Dendritic cell treated with granulocyte-macrophage colony-stimulating factor and Interleukin-4, amounts not matched to agents 40 ng/mL and 50 ng/mL, for 4 days (primary cell): ENCODE data around the gene IQGAP2.
"Not testable (repeated sequence)": the region's sequence is repeated elsewhere in the genome, so short reads cannot be mapped to it uniquely, and the experiment has no call there.

Source experiments
- H3K27ac Mint-ChIP-seq: one replicate; pipeline ENCODE4 v1.8.0; 2022; ENCODE audit warnings: mild to moderate bottlenecking, mixed read lengths
- H3K27me3 Mint-ChIP-seq: one replicate; pipeline ENCODE4 v1.8.0; 2022; ENCODE audit warnings: mild to moderate bottlenecking, mixed read lengths
- H3K36me3 Mint-ChIP-seq: one replicate; pipeline ENCODE4 v1.8.0; 2022; ENCODE audit warnings: low read depth, mixed read lengths
- H3K4me1 Mint-ChIP-seq: one replicate; pipeline ENCODE4 v1.8.0; 2022; ENCODE audit warnings: low read depth, mixed read lengths
- H3K4me3 Mint-ChIP-seq: one replicate; pipeline ENCODE4 v1.8.0; 2022; ENCODE audit warnings: mild to moderate bottlenecking, moderate library complexity, mixed read lengths
- H3K9me3 Mint-ChIP-seq: one replicate; pipeline ENCODE4 v1.8.0; 2022; ENCODE audit warnings: mixed read lengths
- intact Hi-C: fragments of 100-400 bp; cut with micrococcal nuclease; formaldehyde crosslinking; loops from one replicate; pipeline ENCODE4 v1.15.0; 2022

The IQGAP2 gene

DNA sequence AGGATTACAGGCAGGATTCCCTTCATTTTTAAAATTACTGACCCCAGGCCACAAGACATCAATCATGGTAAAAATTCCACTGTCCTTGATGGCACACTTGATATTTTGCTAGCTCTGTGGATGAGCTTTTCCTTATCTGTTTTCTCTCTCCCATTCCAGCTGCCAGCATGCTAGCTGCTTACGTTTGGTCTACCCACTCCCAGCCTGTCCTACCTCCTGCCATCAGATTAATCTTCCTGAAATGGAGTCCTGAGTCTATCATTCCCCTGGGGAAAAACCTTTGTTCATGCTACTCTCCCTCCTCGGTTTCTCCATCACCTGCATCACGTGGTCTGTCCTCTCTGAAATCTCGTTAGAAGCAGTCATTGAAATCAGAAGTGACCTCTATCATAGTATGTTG lies 111.2 kb downstream of the IQGAP2 start:
- Mint-ChIP-seq H3K36me3 (peaks cover 6% of the 10 kb centered on the region), H3K27ac (no peak overlapping the region), H3K27me3 (no peaks in the 10 kb centered on the region), H3K4me3 (no peak overlapping the region), H3K9me3 (no peaks in the 10 kb centered on the region), H3K4me1 (peaks cover 4% of the 10 kb centered on the region)
- intact Hi-C loops, result no loop called here

DNA sequence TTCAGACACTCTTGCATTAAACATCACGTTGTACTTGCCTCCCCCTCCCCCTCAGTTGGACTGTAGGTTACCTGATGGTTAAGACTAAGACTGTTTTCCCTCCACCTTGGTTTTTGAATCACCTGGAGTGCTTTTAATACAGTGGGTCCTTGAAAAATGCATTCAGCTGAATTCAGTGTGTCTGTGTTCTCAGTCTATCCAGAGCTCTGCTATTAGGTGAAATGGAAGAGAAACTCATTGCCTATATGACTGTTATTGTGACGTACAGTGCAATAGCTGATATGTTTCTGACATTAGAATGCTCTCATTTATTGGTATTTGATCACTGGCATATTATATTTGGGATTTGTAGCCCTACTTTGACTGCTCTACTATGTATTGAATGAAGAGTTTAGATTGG lies 111.6 kb downstream of the IQGAP2 start:
- Mint-ChIP-seq H3K27me3 (no peaks in the 10 kb centered on the region), H3K9me3 (no peaks in the 10 kb centered on the region), H3K36me3 (peaks cover 6% of the 10 kb centered on the region), H3K27ac (no peak overlapping the region), H3K4me3 (no peak overlapping the region), H3K4me1 (peaks cover 4% of the 10 kb centered on the region)
- intact Hi-C loops, result no loop called here

DNA sequence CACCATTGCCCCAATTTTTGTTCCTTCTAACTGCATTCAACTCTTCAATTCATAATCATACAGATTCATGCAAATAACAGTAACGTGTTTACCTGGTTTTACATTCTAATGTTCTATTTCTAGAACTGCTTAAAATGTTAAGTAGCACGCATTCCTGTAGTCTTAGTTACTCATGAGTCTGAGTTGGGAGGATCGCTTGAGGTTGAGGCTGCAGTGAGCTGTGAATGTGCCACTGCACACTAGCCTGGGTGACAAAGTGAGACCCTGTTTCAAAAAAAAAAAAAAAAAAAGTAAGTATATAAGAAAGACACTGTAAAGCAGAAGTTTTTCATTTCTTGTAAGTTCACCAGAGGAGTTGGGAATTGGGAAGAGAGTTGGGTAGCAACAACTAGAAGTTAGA lies 114.2 kb downstream of the IQGAP2 start:
- H3K27ac Mint-ChIP-seq, result no peak overlapping the region

DNA sequence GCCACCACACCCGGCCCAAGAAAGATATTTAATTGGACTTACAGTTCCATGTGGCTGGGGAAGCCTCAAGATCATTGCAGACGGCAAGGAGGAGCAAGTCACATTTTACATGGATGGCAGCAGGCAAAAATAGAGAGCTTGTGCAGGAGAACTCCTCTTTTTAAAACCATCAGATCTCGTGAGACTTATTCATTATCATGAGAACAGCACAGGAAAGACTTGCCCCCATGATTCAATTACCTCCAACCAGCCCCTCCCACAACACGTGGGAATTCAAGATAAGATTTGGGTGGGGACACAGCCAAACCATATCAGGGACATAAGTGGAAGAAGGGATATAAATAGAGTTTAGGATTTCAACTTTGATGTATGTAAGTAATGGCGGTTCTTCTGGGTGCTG lies 115.2 kb downstream of the IQGAP2 start:
- H3K4me1 Mint-ChIP-seq, result peaks cover 15% of the 10 kb centered on the region
- intact Hi-C loops, H3K27ac Mint-ChIP-seq: not testable (repeated sequence)

More for the DNA sequence above, 114.2 kb downstream of the IQGAP2 start:
- peaks cover 15% of the 10 kb centered on the region for H3K4me1 Mint-ChIP-seq
- intact Hi-C loops, result no loop called here
- no peaks in the 10 kb centered on the region for H3K27me3 Mint-ChIP-seq
- H3K9me3 Mint-ChIP-seq, result no peaks in the 10 kb centered on the region
- no peak overlapping the region for H3K4me3 Mint-ChIP-seq
- no peaks in the 10 kb centered on the region for H3K36me3 Mint-ChIP-seq

DNA sequence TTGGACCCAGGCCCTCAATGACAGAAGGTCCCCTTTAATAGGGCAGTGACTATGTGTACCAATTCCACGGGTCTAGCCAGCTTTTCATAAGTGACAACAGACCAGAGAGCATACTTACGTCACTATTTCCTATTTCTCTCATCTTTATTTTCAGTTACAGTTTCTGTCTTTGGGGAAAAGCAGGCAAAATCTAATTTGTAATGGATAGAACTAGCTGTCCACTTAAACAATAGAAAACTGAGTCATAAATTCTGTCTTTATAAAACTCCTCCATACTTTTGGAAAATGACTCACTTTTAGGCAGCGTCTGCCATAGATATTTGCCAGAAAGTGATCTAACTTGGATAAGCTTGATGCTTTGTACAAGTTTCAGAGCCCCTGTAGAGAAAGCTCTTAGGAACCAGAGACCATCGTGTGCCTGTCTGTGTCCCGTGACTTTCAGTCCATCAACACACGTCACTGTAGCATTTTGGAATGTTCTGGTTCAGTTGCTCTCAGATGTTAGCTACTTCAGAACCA lies 118.2 kb downstream of the IQGAP2 start:
- intact Hi-C loops, result no loop called here
- no peaks in the 10 kb centered on the region for H3K27me3 Mint-ChIP-seq
- H3K4me3 Mint-ChIP-seq, result no peak overlapping the region
- peaks cover 10% of the 10 kb centered on the region for H3K4me1 Mint-ChIP-seq
- peak overlapping the region; percentile 74 for H3K27ac Mint-ChIP-seq
- no peaks in the 10 kb centered on the region for H3K36me3 Mint-ChIP-seq
- H3K9me3 Mint-ChIP-seq, result no peaks in the 10 kb centered on the region

More for the DNA sequence above, 115.2 kb downstream of the IQGAP2 start:
- H3K9me3 Mint-ChIP-seq, H3K27me3 Mint-ChIP-seq, H3K4me3 Mint-ChIP-seq, H3K36me3 Mint-ChIP-seq: not testable (repeated sequence)

DNA sequence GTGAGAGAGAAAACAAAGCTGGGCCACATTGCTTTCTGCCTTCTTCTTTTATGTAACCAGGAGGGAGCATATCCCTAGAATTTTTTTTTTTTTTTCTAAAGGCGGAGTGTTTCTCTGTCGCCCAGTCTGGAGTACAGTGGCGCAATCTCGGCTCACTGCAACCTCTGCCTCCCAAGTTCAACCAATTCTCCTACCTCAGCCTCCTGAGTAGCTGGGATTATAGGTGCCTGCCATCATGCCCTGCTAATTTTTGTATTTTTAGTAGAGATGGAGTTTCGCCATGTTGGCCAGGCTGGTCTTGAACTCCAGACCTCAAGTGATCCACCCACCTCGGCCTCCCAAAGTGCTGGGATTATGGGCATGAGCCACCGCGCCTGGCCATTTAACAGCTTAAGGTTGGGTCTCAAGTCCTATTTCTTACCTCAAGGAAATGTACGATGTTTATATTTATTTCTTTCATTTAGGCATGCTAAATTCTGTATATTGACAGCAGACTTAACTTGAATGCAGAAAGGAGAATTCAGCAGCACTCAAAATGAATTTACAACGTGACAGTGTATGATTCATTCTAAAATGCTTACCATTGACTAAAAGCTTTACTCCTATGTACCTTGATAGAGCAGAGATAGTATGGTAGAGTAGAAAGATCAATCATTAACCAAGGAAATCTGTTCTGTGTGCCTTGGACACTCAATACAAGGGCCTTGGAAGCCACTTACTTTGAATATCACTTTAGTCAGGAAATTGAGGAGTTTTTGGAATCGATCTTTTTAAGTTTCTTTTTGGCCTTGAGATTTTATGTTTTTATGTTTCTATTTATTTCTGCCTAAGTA lies 119.2 kb downstream of the IQGAP2 start:
- Mint-ChIP-seq H3K9me3 (no peaks in the 10 kb centered on the region), H3K36me3 (no peaks in the 10 kb centered on the region), H3K4me3 (no peak overlapping the region), H3K27me3 (no peaks in the 10 kb centered on the region), H3K27ac (no peak overlapping the region), H3K4me1 (peaks cover 17% of the 10 kb centered on the region)
- intact Hi-C loops, result no loop called here

DNA sequence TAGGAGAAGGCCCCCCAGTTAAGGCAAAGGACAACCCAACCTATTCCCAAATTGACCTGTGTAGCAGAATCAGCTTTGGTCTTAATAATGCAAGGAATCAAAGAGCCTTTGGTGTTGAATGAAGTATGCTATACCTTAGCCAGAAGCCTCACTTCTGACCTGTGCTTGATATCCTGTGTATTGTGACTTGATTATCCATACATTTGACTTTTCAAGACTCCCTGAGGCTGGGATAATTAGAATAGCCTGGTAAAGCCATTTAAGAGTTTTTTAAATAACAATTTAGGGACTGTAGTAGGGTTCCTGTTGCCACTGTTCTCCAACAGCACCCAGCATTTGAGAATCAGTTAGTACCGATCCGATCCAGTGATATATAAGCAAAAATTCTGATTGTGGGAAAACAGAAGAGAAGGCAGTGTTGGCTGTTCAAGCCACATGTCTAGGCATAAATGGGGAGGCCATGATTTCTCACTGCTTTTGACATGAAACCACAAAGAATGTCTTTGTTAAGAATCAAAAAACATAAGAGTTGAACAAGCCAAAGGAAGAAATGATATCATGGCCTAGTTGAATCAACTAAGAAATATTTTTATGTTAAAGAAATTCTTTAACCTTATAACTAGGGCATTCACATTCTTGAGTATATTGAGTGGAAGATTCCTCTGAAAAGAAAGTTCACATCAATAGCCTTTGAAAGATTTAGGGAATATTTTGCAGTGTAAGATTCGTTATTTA lies 121.2 kb downstream of the IQGAP2 start:
- H3K4me3 Mint-ChIP-seq, result no peak overlapping the region

DNA sequence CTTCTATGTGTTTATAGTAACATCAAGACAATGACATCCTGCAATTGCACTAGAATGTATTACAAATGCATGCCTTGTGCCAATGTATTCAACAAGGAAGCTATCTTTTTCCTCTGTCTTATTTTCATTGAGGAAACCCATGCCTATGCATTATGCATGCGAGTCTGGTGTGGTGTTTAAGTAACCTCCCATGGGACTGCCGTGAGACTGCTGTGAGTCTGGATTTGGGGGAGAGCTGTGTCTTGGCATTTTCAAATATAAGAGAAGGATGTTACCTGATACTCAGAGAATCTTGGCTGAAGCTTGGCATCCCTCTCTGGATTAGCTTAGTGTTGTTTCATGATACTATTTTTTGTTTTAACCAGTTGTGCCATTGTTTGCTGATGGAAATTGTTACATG lies 121.8 kb downstream of the IQGAP2 start:
- intact Hi-C loops, result no loop called here
- H3K27ac Mint-ChIP-seq, result no peak overlapping the region
- no peaks in the 10 kb centered on the region for H3K9me3 Mint-ChIP-seq
- H3K4me1 Mint-ChIP-seq, result peaks cover 31% of the 10 kb centered on the region
- no peaks in the 10 kb centered on the region for H3K36me3 Mint-ChIP-seq
- H3K27me3 Mint-ChIP-seq, result no peaks in the 10 kb centered on the region
- H3K4me3 Mint-ChIP-seq, result no peak overlapping the region

More for the DNA sequence above, 121.2 kb downstream of the IQGAP2 start:
- intact Hi-C loops, result no loop called here
- Mint-ChIP-seq H3K4me1 (peaks cover 31% of the 10 kb centered on the region), H3K36me3 (no peaks in the 10 kb centered on the region), H3K9me3 (no peaks in the 10 kb centered on the region), H3K27me3 (no peaks in the 10 kb centered on the region), H3K27ac (no peak overlapping the region)

DNA sequence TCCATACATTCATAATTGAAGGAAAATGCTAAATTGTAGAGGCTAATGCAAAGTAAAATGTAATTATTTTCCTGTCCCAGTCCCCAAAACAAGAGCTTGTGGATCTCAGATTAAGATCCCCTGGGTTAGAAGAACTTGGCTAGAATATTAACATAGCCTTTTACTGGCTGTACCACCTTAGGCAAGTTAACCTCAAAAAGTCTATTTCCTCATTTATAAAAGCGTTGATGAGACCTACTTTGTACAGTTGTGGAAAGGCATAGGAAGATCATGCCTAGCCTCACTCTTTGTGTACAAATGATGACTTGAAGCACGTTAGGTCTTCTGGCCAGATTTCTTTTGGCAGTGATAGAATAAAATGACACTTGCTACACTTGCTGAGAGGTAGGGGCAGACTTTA lies 122.9 kb downstream of the IQGAP2 start:
- H3K4me1 Mint-ChIP-seq, result peaks cover 28% of the 10 kb centered on the region
- no peaks in the 10 kb centered on the region for H3K9me3 Mint-ChIP-seq
- no peak overlapping the region for H3K4me3 Mint-ChIP-seq
- H3K27me3 Mint-ChIP-seq, result no peaks in the 10 kb centered on the region
- no peaks in the 10 kb centered on the region for H3K36me3 Mint-ChIP-seq
- intact Hi-C loops, result no loop called here
- H3K27ac Mint-ChIP-seq, result no peak overlapping the region

DNA sequence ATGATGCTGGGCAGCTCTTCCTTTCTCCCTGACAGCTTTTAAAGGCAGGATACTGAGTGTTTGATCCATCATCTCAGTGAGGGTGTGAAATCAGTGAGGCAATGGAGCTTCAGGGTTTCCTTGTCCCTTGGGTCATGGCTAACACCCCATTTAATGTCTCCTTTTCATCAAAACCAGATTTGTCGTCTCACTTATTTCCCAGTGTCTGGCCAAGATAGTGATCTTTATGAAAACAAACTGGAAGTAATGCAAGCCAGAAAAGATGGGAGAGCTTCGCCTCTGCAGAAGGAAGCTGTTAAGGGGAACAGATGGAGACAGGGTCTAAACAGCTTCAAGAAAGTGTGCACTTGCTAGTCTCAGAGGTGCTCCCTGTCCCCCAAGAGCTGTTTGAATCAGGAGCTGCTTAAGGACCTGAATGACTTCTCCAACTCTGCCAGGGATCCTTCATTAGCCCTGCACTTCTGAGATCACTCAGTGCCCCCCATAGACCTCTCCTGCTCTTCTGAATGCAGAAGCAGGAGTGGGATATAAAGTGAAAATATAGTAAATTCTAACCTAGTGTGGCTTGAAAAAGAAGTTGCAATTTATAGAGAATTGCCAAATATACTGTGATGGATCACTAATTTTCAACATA lies 124.0 kb downstream of the IQGAP2 start:
- peak overlapping the region; percentile 20 for H3K27ac Mint-ChIP-seq
- H3K36me3 Mint-ChIP-seq, result no peaks in the 10 kb centered on the region
- peaks cover 21% of the 10 kb centered on the region for H3K4me1 Mint-ChIP-seq
- intact Hi-C loops, result no loop called here
- H3K9me3 Mint-ChIP-seq, result no peaks in the 10 kb centered on the region
- H3K4me3 Mint-ChIP-seq, result no peak overlapping the region
- no peaks in the 10 kb centered on the region for H3K27me3 Mint-ChIP-seq

DNA sequence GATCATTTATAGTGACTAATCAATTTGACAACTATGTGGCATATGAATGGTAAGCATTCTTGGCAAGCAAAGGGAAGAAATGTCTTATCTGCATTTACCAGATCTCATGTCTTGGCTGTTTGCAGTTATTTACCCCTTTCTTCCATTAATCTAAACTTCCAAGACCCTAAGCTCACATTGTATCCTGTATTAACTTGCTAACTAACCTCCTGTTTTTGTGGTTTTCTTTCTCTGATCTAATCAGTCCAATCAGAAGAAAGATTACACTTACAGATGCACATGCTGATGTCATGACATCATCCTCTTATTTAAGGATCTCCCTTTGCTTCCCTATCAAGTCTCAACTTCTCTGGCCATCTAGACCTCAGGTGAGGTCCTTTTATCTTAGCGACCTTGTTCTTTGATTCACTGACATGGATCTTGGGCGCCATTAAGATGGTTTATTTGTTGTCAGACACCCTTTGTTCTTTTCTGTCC lies 124.6 kb downstream of the IQGAP2 start:
- H3K27ac Mint-ChIP-seq, result no peak overlapping the region
- H3K27me3 Mint-ChIP-seq, result no peaks in the 10 kb centered on the region
- H3K4me3 Mint-ChIP-seq, result no peak overlapping the region
- intact Hi-C loops, result no loop called here
- peaks cover 2% of the 10 kb centered on the region for H3K36me3 Mint-ChIP-seq
- peaks cover 21% of the 10 kb centered on the region for H3K4me1 Mint-ChIP-seq
- H3K9me3 Mint-ChIP-seq, result no peaks in the 10 kb centered on the region

DNA sequence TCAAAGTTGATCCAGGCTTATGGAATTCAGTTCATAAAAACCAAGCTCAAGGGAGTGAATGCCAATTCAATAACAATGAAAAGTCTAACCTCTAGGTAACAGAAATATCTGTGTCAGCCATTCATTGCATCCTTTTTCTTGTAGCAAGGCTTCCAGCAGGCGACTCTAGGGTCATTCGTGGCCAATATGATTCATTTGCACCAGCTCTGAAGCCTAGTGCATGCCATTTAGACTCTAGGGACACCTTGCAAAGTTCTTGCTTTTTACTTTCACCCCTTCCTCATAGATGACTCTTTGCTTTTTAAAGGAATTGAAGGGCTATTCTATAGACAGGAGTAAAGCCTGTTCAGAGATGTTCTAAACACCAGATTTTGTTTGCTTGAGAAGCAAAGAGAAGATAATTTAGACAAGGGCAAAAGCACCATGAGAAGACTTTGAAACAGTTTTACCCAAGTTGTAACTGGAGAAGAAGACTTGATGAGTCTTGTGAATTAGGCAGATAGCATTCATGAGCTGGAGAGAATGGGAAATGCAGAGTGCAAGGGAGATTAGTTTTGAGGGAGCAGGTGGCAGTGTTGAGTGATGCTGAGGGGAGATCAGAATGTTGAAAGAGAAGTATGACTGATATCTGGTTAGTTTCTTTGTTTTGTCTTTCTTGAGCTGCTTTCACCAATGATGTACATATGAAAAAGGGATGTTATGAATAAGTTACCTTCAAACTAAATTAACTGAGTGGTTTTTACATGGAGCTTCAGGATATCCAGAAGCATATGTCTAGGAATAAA lies 125.7 kb downstream of the IQGAP2 start:
- Mint-ChIP-seq H3K4me3 (no peak overlapping the region), H3K27ac (no peak overlapping the region), H3K9me3 (no peaks in the 10 kb centered on the region), H3K27me3 (no peaks in the 10 kb centered on the region), H3K4me1 (peaks cover 21% of the 10 kb centered on the region), H3K36me3 (peaks cover 5% of the 10 kb centered on the region)
- intact Hi-C loops, result no loop called here

DNA sequence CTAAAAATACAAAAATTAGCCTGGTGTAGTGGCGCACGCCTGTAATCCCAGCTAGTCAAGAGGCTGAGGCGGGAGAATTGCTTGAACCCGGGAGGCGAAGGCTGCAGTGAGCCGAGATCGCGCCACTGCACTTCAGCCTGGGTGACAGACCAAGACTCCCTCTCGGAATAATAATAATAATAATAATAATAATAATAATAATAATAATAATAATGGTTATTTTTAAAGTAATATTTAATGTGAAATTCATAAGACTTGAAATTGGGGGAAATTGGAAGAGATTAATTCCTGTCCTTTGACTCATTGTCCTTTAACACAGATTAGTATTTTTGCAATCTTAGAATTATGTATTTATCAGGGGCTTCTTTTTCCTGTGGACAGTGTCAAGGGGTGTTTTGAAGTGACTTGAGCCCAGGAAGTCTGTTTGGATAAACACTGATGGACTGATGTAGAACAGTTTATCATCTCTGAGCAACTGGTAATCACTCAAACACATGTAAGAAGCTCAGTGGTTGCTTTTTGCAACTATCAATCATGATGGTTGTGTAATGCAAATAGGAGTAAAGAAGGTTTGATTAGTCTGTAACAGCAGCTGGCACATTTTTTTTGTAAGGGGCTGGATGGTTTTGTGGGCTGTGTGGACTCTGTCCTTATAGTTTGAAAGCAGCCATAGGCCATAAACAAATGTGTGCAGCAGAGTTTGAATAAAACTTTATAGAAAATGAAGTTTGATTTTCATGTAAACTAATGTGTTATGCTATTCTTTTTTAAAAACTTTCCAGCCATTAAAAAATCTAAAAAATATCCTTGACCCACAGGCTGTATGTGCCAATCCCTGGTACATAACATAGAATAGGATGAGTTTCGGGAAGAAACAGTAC lies 126.6 kb downstream of the IQGAP2 start:
- peaks cover 5% of the 10 kb centered on the region for H3K36me3 Mint-ChIP-seq
- no peak overlapping the region for H3K27ac Mint-ChIP-seq
- no peaks in the 10 kb centered on the region for H3K27me3 Mint-ChIP-seq
- no peaks in the 10 kb centered on the region for H3K9me3 Mint-ChIP-seq
- H3K4me3 Mint-ChIP-seq, result no peak overlapping the region
- intact Hi-C loops, result no loop called here
- H3K4me1 Mint-ChIP-seq, result peaks cover 24% of the 10 kb centered on the region
